Activated naive CD8-positive, alpha-beta T cell treated with anti-CD3 and anti-CD28 coated beads, Interleukin-2, amount 10 ng/mL, durations not matched to agents 7 days and 5 days (primary cell): ENCODE data around the gene MAEA. TPM values are rescaled to one million over a fixed set of nuclear protein-coding genes. Genes with fewer than 3 reads are reported as not detected.

ENCODE experiments used
- ATAC-seq: fragments of 150-1000 bp; cut with Tn5 transposase; one replicate; pipeline ENCODE4 v1.10.0; 2021; ENCODE audit warnings: low read depth, moderate library complexity
- POLR2A ChIA-PET: fragments of 350-600 bp; sonication (Branson Sonifier 250); formaldehyde crosslinking; loops from one replicate; lab custom pipeline; 2021; ENCODE audit warnings: antibody characterized with exemption; lab: Charles Lee
- DNase-seq: peaks from one replicate; pipeline ENCODE4 v3.0.0; 2021
- H3K27ac Mint-ChIP-seq: one replicate; pipeline ENCODE4 v1.8.0; 2022; ENCODE audit warnings: mild to moderate bottlenecking, mixed read lengths
- H3K27me3 Mint-ChIP-seq: one replicate; pipeline ENCODE4 v1.8.0; 2022; ENCODE audit warnings: mild to moderate bottlenecking, moderate library complexity, mixed read lengths
- H3K36me3 Mint-ChIP-seq: one replicate; pipeline ENCODE4 v1.8.0; 2021; ENCODE audit warnings: mild to moderate bottlenecking, mixed read lengths
- H3K4me1 Mint-ChIP-seq: one replicate; pipeline ENCODE4 v1.8.0; 2021; ENCODE audit warnings: mixed read lengths
- H3K4me3 Mint-ChIP-seq: one replicate; pipeline ENCODE4 v1.8.0; 2022; ENCODE audit warnings: mild to moderate bottlenecking, moderate library complexity, mixed read lengths
- H3K9me3 Mint-ChIP-seq: one replicate; pipeline ENCODE4 v1.8.0; 2021; ENCODE audit warnings: mixed read lengths
- total RNA-seq, 2 experiments: library from RNA; stranded (reverse); gene quantifications; one replicate each; pipeline ENCODE4 v1.2.3, GENCODE V29; 2021

Gene MAEA
- total RNA-seq, 2 experiments from 2014 or later: 73.2 to 82.9 TPM

DNA sequence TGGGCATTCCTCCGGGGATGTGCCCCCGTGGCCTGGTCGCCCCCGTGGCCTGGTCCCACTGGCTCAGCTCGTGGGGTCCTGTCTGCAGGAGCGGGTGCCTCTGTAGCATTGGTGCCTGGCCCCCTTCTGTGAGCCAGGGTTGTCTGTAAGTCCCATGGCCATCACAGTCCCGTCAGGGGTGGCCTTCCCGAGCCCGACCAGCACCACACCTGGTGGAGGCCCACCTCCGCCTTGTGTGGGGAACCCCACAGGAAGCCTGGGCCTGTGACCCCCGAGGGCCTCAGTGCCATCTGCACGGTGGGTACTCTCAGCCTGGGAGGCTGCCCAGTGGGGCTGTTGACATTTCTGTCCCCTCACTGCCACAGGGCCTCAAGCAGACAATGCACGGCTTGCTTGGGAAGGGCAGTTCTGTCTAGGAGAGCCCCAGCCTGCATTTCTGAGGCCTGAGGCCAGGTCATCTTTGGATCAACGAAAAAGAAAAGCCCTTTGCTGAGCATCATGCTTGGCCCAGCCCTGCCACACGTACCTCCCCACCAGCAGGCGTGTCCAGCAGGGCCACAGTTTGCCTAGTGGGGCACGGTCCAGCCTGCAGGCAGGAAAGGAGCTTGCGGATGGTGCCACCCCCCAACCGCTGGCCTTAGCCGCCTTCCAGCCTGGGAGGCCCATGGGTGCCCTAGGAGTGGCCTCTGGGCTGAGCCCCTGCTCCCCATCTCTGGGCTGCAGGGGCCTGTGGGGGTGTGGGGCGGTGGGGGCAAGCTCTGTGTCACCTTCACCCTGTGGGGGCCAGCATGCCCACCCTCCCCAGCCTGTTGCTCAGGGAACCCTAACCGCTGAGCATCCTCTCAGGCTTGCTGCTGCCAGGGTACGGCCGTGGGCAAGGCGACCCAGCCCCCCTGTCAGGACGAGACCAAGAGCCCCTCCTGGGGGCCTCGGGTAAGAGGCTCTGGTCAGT is 93.4 kb downstream of the MAEA start:
- Mint-ChIP-seq H3K36me3 (peaks cover 4% of the 10 kb centered on the region), H3K27ac (no peak overlapping the region), H3K4me3 (no peak overlapping the region), H3K27me3 (no peaks in the 10 kb centered on the region), H3K4me1 (no peaks in the 10 kb centered on the region), H3K9me3 (no peaks in the 10 kb centered on the region)
- DNase-seq: peak; percentile 24
- POLR2A ChIA-PET: no interaction called here
- ATAC-seq: no peak

DNA sequence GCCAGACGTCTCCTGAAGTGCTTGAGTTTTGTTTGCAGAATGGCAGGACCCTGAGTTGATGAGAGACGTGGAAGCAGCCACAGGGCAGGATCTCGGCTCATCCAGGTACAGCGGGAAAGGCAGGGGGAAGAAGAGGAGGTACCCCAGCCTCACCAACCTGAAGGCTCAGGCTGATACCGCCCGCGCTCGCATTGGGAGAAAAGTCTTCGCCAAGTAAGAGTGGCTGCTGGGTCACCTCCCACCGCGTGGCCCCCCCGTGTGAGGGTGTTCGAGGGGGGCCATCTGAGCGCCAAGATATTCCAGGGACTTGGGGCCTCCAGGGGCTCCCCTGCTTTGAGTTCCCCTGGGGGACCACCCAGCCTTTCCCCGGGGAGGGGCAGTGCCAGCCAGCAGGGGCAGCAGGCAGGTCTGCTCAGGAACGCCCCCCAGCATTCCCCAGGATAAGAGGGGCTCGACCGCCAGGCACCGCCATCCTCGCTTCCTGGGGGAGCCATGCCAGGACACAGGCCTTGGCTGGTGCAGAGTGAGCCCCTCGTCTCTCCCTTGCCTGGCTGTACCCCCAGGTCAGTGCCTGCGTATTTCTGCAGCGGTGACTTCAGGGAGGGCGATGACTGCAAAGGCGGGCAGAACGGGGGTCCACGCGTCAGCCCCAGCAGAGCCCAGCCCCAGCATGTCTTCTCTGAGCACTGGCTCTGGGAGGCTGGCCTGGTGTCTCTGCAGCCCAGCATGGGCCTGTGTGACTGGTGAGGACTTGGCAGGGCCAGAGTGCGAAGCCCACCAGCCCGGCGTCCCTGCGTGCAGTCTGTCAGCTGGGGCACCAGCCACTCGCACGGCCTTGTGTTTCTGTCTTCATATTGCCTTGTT is 94.3 kb downstream of the MAEA start:
- H3K9me3 Mint-ChIP-seq: peaks cover 6% of the 10 kb centered on the region
- peaks cover 9% of the 10 kb centered on the region for H3K36me3 Mint-ChIP-seq
- H3K4me1 Mint-ChIP-seq: no peaks in the 10 kb centered on the region
- H3K27me3 Mint-ChIP-seq: no peaks in the 10 kb centered on the region
- no peak overlapping the region for H3K4me3 Mint-ChIP-seq
- no peak for ATAC-seq
- H3K27ac Mint-ChIP-seq: no peak overlapping the region
- POLR2A ChIA-PET: no interaction called here
- DNase-seq: no peak

DNA sequence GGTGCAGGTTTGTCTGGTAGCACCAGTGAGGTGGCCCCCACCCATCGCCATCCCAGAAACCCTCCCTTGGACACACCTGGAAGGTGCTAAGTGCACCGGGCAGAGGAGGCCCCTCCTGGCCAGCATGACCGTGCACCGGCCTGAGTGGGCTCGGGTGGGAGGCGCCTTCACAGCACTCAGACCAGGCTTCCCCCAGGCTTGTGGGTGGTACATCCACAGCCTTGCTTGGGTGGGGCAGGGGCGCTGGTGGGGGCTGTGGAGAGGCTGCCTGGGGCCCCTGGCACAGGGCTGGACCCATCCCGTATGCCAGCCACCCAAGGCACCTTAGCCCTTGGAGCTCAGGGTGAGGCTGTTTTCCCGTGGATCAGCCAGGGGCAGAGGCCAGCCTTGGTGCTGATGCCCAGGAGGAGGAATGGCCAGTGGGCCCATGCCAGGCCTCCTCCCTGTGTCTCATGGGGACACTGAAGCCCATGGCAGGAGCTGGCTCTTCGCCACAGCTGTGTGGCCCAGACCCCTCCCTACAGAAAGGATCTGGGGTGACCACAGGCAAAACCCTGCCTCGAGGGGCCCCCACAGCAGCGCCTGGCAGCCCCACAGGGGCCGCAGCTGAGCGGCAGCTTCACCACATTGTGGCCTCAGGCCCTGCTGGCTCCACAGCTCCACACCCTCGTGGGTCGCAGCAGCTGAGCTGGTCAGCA is 95.1 kb downstream of the MAEA start:
- Mint-ChIP-seq H3K27ac (no peak overlapping the region), H3K9me3 (peaks cover 6% of the 10 kb centered on the region), H3K36me3 (peaks cover 9% of the 10 kb centered on the region), H3K4me3 (no peak overlapping the region), H3K4me1 (no peaks in the 10 kb centered on the region), H3K27me3 (no peaks in the 10 kb centered on the region)
- ATAC-seq: no peak
- DNase-seq: peak; percentile 22
- POLR2A ChIA-PET: no interaction called here

DNA sequence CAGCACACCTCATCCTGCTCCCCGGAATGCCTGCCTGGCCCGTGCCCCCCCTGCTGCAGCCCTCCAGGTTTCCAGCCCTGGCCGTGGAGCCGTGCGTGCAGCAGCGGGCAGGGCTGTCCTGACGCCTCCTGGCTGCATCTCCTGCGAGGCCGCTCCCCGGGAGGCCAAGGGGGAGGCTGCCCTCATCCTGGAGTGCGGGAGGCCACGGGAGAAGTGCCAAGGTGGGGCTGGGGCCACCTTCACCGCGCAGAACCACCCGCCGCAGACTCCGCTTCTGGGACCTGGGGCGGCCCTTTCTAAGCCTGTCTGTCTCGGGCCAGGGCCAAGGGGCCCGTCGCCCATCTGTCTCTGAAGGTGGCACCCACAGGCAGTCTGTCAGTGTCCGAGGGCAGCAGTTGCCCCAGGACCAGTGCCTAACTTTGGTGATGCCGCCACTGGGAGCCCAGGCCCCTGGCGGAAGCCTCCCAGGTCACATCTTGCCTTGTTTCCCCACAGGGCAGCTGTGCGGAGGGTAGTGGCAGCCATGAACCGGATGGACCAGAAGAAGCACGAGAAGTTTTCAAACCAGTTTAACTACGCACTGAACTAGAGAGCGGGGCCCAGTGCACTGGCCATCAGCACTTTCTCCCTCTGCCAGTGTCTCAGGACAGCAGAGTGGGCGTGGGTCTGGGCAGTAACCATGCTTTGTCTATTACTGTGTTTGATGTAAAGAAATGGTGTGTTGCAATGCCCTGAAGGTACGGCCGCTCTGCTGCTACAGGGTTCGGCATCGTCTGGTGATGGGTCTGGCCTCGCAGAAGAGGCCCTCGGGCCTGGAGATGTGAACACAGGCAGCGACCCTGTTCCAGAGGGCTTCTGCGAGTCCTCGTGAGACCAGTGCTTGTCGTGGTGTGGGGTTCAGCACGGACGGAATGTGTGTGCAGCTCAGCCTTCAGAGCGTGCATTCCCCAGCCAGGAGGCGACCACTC is 96.0 kb downstream of the MAEA start:
- POLR2A ChIA-PET: no interaction called here
- Mint-ChIP-seq H3K27me3 (no peaks in the 10 kb centered on the region), H3K4me3 (no peak overlapping the region), H3K27ac (no peak overlapping the region), H3K36me3 (peaks cover 9% of the 10 kb centered on the region), H3K9me3 (peaks cover 6% of the 10 kb centered on the region), H3K4me1 (no peaks in the 10 kb centered on the region)
- peak; percentile 20 for DNase-seq
- ATAC-seq: no peak

Other genes with a start within 250 kb of the MAEA start
- 1 to 10 TPM; 7.3 to 8.1 TPM for gene RNF212, start 176.3 kb upstream of the MAEA start, total RNA-seq
- gene SPON2, start 117.3 kb upstream of the MAEA start, total RNA-seq: 10 to 100 TPM; 18.5 to 18.8 TPM
- gene CTBP1, start 40.8 kb upstream of the MAEA start, total RNA-seq: 100 to 1,000 TPM; 194 to 211 TPM
- 10 to 100 TPM; 30.0 to 30.9 TPM for gene UVSSA, start 57.3 kb downstream of the MAEA start, total RNA-seq
- not detected for gene NKX1-1, start 116.6 kb downstream of the MAEA start, total RNA-seq